ENCODE data around the gene CARS1. TPM values are rescaled to one million over a fixed set of nuclear protein-coding genes. Genes with fewer than 3 reads are reported as not detected.

Gene CARS1
- total RNA-seq, 2 experiments from 2014 or later: 74.6 to 81.5 TPM

DNA sequence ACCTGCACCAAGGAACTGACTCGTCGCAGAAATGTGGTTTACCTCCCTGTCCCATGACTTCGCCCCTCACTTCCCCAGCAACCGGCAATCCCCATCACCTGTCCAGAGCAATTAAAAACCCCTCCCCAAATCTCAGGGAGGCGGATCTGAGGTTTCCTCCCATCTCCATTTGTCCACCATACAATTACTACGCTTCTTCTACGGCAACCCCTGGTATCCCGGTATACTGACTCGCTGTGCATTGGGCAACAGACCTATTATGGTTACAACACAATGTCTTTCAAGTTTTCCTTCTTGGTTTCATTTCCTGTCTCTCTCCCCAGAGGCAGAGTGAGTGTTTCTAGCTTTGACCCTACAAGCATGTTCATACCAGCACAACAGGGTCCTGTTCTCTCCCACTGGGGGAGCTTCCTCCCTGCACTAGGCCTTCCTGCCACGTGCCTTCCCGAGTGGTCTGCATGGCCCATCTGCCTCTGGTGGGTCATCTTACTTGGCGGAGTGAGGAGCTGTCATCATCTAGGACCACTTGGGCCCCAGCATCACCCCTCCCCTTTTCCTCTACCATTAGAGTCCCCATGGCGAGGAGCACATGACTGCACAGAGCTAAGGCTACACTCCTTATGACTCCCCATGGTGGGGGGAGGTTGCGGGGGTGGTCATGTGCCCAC lies 34.8 kb downstream of the CARS1 start:
- DNase-seq (peak; percentile 44), ATAC-seq (peak; percentile 69)
- peak overlapping the region; percentile 84 for H3K27ac Mint-ChIP-seq
- ChIA-PET POLR2A (interaction anchor here (0.7 to 2.1 kb wide), 7 partner anchors 8 to 352 kb away, joined by 3 to 10 read pairs (median 5); partner anchors contain the start of genes CARS1 and NAP1L4), CTCF (interaction anchor here (0.7 to 4.2 kb wide), 16 partner anchors 8 to 489 kb away, joined by 3 to 29 read pairs (median 12); partner anchors contain the start of genes CARS1 and PHLDA2)
- H3K36me3 Mint-ChIP-seq (ENCODE audit: low read depth): peaks cover 70% of the 10 kb centered on the region
- H3K4me3 Mint-ChIP-seq: peak overlapping the region; percentile 42
- H3K27me3 Mint-ChIP-seq (ENCODE audit: low read depth): no peaks in the 10 kb centered on the region
- H3K9me3 Mint-ChIP-seq (ENCODE audit: insufficient read depth): no peaks in the 10 kb centered on the region
- peaks cover 64% of the 10 kb centered on the region for H3K4me1 Mint-ChIP-seq (ENCODE audit: low read depth)

DNA sequence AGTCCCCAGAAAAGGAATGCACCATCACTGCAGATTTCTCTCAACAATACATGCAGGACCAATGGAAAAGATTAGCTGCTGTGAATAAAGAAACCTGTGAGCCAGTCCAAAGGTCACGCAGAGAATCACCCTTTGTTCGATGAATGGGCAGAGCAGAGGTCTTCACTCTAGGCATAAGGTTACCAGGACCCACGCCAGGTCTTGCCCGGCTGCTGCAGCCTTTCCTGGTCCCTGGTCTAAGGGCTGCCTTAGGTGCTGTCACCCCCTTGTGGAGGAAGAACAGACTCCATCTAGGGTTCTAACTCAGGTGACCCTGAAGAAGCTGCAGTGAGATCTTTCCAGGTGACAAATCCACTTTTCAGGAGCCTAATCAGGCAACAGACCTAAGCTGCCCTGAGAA lies 36.1 kb downstream of the CARS1 start:
- Mint-ChIP-seq H3K27me3 (ENCODE audit: low read depth) (no peaks in the 10 kb centered on the region), H3K36me3 (ENCODE audit: low read depth) (peaks cover 76% of the 10 kb centered on the region), H3K4me1 (ENCODE audit: low read depth) (peaks cover 75% of the 10 kb centered on the region), H3K9me3 (ENCODE audit: insufficient read depth) (no peaks in the 10 kb centered on the region), H3K4me3 (no peak overlapping the region), H3K27ac (peak overlapping the region; percentile 53)
- DNase-seq (peak; percentile 64), ATAC-seq (peak; percentile 68)
- POLR2A ChIA-PET: interaction anchor here (0.6 to 1.9 kb wide), 6 partner anchors 9 to 142 kb away, joined by 3 to 6 read pairs (median 4); partner anchors contain the start of gene CARS1
- CTCF ChIA-PET: interaction anchor here (0.6 to 4.2 kb wide), 34 partner anchors 9 to 488 kb away, joined by 3 to 77 read pairs (median 7); partner anchors contain the start of genes CARS1, NAP1L4 and PHLDA2

DNA sequence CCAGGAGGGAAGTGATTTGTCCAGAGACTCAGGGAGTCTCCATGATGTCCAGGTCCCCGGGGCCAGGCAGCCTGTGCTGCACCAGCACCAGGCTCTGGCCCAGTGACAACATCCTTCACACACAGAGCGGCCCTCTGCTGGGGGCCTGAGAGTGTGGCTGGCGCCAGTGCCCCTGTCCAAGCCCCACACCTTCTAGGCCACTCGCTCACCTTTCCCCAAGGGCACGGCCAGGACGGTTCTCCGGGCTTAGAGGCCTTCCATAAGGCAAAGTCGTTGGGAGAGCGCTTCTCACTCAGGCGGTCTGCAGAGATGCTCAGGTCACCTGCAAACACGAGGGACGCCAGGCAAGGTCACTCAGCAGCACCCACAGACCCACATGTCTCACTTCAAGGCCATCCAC lies 37.2 kb downstream of the CARS1 start:
- Mint-ChIP-seq H3K4me3 (no peak overlapping the region), H3K9me3 (ENCODE audit: insufficient read depth) (no peaks in the 10 kb centered on the region), H3K4me1 (ENCODE audit: low read depth) (peaks cover 86% of the 10 kb centered on the region), H3K27me3 (ENCODE audit: low read depth) (no peaks in the 10 kb centered on the region), H3K27ac (peak overlapping the region; percentile 65), H3K36me3 (ENCODE audit: low read depth) (peaks cover 78% of the 10 kb centered on the region)
- CTCF ChIA-PET: interaction anchor here (1.6 to 3.7 kb wide), 8 partner anchors 16 to 127 kb away, joined by 4 to 77 read pairs (median 11); no protein-coding TSS in a partner anchor
- ATAC-seq (no peak), DNase-seq (no peak)
- POLR2A ChIA-PET: interaction anchor here (1.2 to 1.9 kb wide), 3 partner anchors 31 to 54 kb away, joined by 3 to 7 read pairs (median 5); no protein-coding TSS in a partner anchor

DNA sequence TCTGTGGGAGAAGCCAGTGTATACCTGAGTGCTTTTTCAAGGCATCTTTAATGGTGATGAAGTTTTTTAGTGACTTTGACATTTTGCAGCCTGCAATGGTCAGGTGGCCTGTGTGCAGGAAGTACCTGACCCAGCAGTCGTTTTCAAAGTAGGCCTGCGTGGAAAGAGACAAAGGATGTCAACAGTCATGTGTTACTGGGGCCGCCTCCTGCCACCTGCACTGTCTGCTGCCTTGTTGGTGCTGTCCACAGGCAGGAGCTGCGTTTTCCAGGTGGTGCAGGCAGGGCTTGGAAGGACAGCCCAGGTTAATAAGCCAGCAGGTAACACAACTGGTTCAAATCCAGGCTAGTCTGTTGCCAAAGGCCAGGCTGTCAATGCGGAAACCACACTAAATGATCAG lies 38.6 kb downstream of the CARS1 start:
- Mint-ChIP-seq H3K36me3 (ENCODE audit: low read depth) (peaks cover 82% of the 10 kb centered on the region), H3K27me3 (ENCODE audit: low read depth) (no peaks in the 10 kb centered on the region), H3K9me3 (ENCODE audit: insufficient read depth) (no peaks in the 10 kb centered on the region), H3K27ac (peak overlapping the region; percentile 83), H3K4me3 (no peak overlapping the region), H3K4me1 (ENCODE audit: low read depth) (peaks cover 98% of the 10 kb centered on the region)
- ATAC-seq (no peak), DNase-seq (peak; percentile 45)
- CTCF ChIA-PET: interaction anchor here (1.0 to 3.7 kb wide), 2 partner anchors 44 to 124 kb away, joined by 3 to 77 read pairs; no protein-coding TSS in a partner anchor
- POLR2A ChIA-PET: interaction anchor here (1.1 to 1.7 kb wide), 2 partner anchors 29 to 43 kb away, joined by 5 to 7 read pairs; no protein-coding TSS in a partner anchor

DNA sequence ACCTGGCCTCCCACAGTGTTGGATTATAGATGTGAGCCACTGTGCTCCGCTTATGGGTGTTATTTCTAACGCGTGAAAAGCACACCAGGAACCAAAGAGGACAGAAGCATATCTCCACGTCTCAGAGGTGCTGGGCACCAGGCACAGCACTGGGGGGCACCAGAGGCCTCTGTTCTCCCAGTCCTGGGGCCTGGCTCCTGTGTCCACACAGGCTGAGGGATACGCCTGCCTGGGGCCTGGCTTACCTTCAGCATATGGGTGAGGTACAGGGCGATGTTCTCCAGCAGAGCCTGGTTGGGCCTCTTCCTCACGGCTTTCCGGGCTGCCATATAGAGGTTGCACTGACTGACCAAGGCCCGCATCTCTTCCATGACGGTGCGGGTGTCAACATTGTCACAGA lies 40.4 kb downstream of the CARS1 start:
- Mint-ChIP-seq H3K4me1 (ENCODE audit: low read depth) (peaks cover 95% of the 10 kb centered on the region), H3K4me3 (no peak overlapping the region), H3K27ac (peak overlapping the region; percentile 95), H3K36me3 (ENCODE audit: low read depth) (peaks cover 73% of the 10 kb centered on the region), H3K9me3 (ENCODE audit: insufficient read depth) (no peaks in the 10 kb centered on the region), H3K27me3 (ENCODE audit: low read depth) (no peaks in the 10 kb centered on the region)
- CTCF ChIA-PET: interaction anchor here (4.7 to 5.6 kb wide), 3 partner anchors 26 to 74 kb away, joined by 39 to 78 read pairs (median 52); partner anchors contain the start of gene NAP1L4
- ATAC-seq: no peak
- no peak for DNase-seq
- POLR2A ChIA-PET: interaction anchor here (8.6 kb wide), 1 partner anchor 26 kb away, joined by 168 read pairs; the partner anchor contains the start of gene NAP1L4

DNA sequence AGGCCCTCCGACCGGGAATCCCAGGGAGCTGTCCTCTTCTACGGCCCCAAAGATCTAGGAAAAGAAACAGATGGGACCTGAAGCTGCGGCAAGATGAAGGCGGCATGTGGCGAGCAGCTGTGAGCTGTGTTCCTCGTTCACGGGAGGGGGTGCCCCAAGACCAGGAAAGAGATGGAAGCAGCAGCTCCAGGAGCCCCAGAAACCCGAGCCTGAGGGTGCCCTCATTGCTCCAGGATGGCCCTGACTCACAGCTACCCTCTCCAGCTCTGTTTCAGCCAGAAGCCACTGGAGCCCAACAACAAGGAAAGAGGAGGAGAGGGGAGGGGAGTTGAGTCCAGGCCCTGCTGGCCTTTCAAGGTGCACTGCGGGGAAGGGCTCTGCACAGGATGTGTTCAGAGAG lies 41.4 kb downstream of the CARS1 start:
- H3K9me3 Mint-ChIP-seq (ENCODE audit: insufficient read depth): no peaks in the 10 kb centered on the region
- ATAC-seq (no peak), DNase-seq (no peak)
- H3K27me3 Mint-ChIP-seq (ENCODE audit: low read depth): no peaks in the 10 kb centered on the region
- peaks cover 76% of the 10 kb centered on the region for H3K36me3 Mint-ChIP-seq (ENCODE audit: low read depth)
- ChIA-PET CTCF (interaction anchor here (1.2 to 5.6 kb wide), 10 partner anchors 7 to 86 kb away, joined by 3 to 78 read pairs (median 10); partner anchors contain the start of gene NAP1L4), POLR2A (interaction anchor here (0.7 to 8.6 kb wide), 10 partner anchors 7 to 123 kb away, joined by 3 to 168 read pairs (median 5); partner anchors contain the start of gene NAP1L4)
- H3K4me3 Mint-ChIP-seq: no peak overlapping the region
- peak overlapping the region; percentile 95 for H3K27ac Mint-ChIP-seq
- peaks cover 95% of the 10 kb centered on the region for H3K4me1 Mint-ChIP-seq (ENCODE audit: low read depth)

DNA sequence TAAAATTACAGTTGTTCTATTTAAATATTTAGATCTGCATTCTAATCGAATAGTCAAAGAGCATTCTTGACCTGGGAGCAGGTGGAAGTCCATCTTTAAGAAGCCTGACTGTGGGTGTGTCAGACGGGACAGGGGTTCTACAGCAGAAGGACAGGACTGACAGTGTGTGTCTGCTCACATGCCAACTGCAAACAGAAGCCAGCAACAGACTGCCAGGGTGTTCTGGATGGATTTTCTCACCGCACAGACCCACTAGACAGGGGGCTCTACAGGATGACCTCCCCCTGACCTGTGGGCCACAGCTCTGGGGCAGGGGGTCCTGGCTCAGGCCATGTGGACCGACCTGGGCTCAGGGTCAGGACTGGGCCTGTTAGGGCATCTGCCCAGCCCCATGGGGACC lies 42.3 kb downstream of the CARS1 start:
- ATAC-seq (no peak), DNase-seq (peak; percentile 36)
- H3K36me3 Mint-ChIP-seq (ENCODE audit: low read depth): peaks cover 76% of the 10 kb centered on the region
- no peaks in the 10 kb centered on the region for H3K27me3 Mint-ChIP-seq (ENCODE audit: low read depth)
- H3K9me3 Mint-ChIP-seq (ENCODE audit: insufficient read depth): no peaks in the 10 kb centered on the region
- peaks cover 95% of the 10 kb centered on the region for H3K4me1 Mint-ChIP-seq (ENCODE audit: low read depth)
- peak overlapping the region; percentile 56 for H3K4me3 Mint-ChIP-seq
- CTCF ChIA-PET: interaction anchor here (0.8 to 5.6 kb wide), 22 partner anchors 8 to 482 kb away, joined by 3 to 78 read pairs (median 5); partner anchors contain the start of gene NAP1L4
- peak overlapping the region; percentile 95 for H3K27ac Mint-ChIP-seq
- POLR2A ChIA-PET: interaction anchor here (1.0 to 8.6 kb wide), 9 partner anchors 8 to 122 kb away, joined by 4 to 168 read pairs (median 5); partner anchors contain the start of gene NAP1L4

DNA sequence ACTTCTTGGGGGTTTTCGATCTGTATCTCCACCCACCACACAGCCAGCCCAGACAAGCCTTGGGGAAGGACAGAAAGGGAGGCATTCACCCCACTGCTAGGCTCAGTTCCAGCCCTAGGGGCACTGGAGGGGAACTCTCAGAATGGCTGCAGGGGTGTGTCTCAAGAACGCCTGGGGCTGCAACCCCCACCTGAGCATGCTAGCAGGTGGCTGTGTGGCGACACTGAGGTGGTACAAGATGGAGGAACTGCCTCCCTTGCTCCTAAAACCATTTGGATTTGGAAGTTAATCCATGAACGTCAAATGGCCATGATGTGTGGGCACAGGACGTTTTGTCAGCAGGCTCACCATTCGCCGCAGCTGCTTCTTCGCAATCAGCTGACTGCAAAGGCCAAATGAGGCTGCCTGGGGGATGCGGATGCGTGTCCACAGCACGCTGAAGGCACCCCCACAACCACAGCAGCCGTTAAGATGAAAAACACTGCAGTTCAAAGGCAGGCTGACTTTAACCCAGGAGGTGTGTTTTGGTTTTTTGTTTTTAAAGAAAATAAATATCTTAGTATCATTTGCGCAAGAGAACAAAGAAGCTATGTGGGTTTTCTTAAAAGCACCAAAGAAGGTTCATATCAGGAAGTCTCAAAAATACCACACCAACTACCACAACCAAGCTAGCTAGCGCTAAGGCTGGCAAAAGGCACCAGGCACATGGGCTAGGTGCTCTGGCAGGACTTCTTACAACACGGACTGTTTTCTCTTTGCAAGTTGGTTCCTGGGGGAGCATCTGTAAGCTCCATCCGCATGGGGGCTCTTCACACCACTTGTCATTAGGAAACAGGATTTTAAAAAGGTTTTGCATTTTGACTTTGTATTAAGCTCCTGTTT lies 42.9 kb downstream of the CARS1 start:
- H3K4me1 Mint-ChIP-seq (ENCODE audit: low read depth): peaks cover 95% of the 10 kb centered on the region
- ChIA-PET POLR2A (interaction anchor here (0.8 to 8.6 kb wide), 12 partner anchors 8 to 55 kb away, joined by 3 to 168 read pairs (median 5); partner anchors contain the start of genes CARS1 and NAP1L4), CTCF (interaction anchor here (0.8 to 5.6 kb wide), 22 partner anchors 8 to 481 kb away, joined by 3 to 78 read pairs (median 5); partner anchors contain the start of gene NAP1L4)
- ATAC-seq (peak; percentile 84), DNase-seq (peak; percentile 94)
- H3K27me3 Mint-ChIP-seq (ENCODE audit: low read depth): no peaks in the 10 kb centered on the region
- peaks cover 78% of the 10 kb centered on the region for H3K36me3 Mint-ChIP-seq (ENCODE audit: low read depth)
- peak overlapping the region; percentile 95 for H3K27ac Mint-ChIP-seq
- H3K4me3 Mint-ChIP-seq: peak overlapping the region; percentile 56
- no peaks in the 10 kb centered on the region for H3K9me3 Mint-ChIP-seq (ENCODE audit: insufficient read depth)

DNA sequence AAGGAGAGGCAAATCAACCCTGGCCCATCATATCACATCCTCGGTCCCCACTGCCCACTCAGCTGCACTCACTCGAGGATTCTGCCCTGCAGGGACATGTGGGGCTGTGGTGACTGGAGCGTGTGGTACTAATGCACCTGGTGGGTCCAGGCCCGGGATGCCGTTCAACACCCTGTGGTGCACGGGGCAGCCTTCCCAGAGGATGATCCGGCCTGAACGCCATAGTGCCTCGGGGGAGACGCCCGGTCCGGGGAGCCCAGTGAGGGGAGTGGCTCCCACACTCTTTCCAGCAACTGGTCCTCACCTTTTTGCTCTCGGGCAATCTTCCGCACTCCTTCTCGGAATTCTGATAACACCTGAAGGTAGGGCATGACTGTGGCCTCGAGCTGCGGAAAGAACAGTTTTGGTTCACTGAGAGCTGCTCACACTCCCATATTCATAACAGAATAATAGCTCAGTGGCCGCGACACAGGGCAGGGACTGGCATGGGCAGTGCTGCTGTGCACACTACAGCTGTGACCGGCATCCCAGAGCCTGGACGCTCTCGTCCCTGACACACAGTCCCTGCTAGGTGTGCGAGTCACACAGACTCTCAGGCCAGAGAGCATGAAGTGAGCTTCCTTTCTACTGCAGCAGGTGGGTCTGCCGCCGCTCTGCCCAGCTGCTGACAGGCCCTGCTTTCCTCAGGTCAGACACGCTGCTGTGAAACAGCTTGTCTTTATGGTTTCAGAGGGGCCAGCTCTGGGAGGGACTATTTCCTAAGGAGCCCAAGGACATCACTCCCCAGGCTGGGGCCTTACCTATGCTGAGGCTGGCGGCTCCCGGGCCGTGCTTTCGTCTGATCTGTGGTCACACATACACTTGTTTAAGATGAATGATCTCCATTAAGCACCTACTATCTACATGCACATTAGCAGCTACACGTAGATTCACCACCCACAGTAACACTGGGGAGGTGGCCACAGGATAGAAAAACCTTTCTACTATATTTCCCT lies 45.0 kb downstream of the CARS1 start:
- Mint-ChIP-seq H3K27me3 (ENCODE audit: low read depth) (no peaks in the 10 kb centered on the region), H3K4me3 (no peak overlapping the region), H3K4me1 (ENCODE audit: low read depth) (peaks cover 96% of the 10 kb centered on the region), H3K36me3 (ENCODE audit: low read depth) (peaks cover 75% of the 10 kb centered on the region), H3K9me3 (ENCODE audit: insufficient read depth) (no peaks in the 10 kb centered on the region), H3K27ac (peak overlapping the region; percentile 71)
- ChIA-PET CTCF (interaction anchor here (1.0 to 5.6 kb wide), 4 partner anchors 9 to 82 kb away, joined by 3 to 78 read pairs (median 29); partner anchors contain the start of gene NAP1L4), POLR2A (interaction anchor here (1.0 to 8.6 kb wide), 3 partner anchors 9 to 31 kb away, joined by 3 to 168 read pairs (median 5); partner anchors contain the start of gene NAP1L4)
- no peak for ATAC-seq
- no peak for DNase-seq
